ENCODE data around the gene PLOD3. TPM values are rescaled to one million over a fixed set of nuclear protein-coding genes. Genes with fewer than 3 reads are reported as not detected.

PLOD3 gene
- total RNA-seq, 1 experiment from 2014 or later, result 112 TPM

GRCh38 chr7:101216001-101216859, 1.2 kb downstream of the PLOD3 start:
- POLR2A ChIA-PET, result interaction anchor here (0.6 kb wide), 1 partner anchor 324 kb away, joined by 7 read pairs; no protein-coding TSS in a partner anchor
- TSS peak; percentile 52 for BruUV-seq (replicated peaks)
- H3K36me3 ChIP-seq (ENCODE audit: control insufficient read depth, insufficient read depth, low read length), result peaks cover 3% of the 10 kb centered on the region; the same call in 1 of the 2 replicates
- H3K9me3 Mint-ChIP-seq (ENCODE audit: unreplicated experiment), result no peaks in the 10 kb centered on the region
- DNase-seq, result no peak
- intact Hi-C loops (cut with micrococcal nuclease; ENCODE audit: unreplicated experiment), result no loop called here
- no peaks in the 10 kb centered on the region for H3K27me3 ChIP-seq (replicated peaks; ENCODE audit: control insufficient read depth, insufficient read depth, low read length)
- H3K27ac Mint-ChIP-seq (ENCODE audit: unreplicated experiment), result peak overlapping the region; percentile 81
- CTCF ChIA-PET, result interaction anchor here (1.2 to 2.8 kb wide), 4 partner anchors 24 to 72 kb away, joined by 3 to 28 read pairs (median 24); no protein-coding TSS in a partner anchor
- H3K27me3 Mint-ChIP-seq (ENCODE audit: insufficient read depth, unreplicated experiment), result no peaks in the 10 kb centered on the region
- peaks cover 22% of the 10 kb centered on the region for H3K4me1 ChIP-seq
- H3K9me3 ChIP-seq, result no peaks in the 10 kb centered on the region
- H3K4me1 Mint-ChIP-seq (ENCODE audit: low read depth, unreplicated experiment), result peaks cover 30% of the 10 kb centered on the region
- no peak for TF ChIP-seq CTCF (IDR thresholded peaks at IDR 0.05; ENCODE audit: insufficient read depth in 1 of 2, low read depth in 1 of 2, low read length in 1 of 2, severe bottlenecking in 1 of 2, unreplicated experiment in 1 of 2)
- H3K4me3 Mint-ChIP-seq (ENCODE audit: unreplicated experiment), result peak overlapping the region; percentile 83
- peaks cover 29% of the 10 kb centered on the region for H3K36me3 Mint-ChIP-seq (ENCODE audit: insufficient read depth, unreplicated experiment)
- peak overlapping the region; percentile 75 for H3K4me3 ChIP-seq (ENCODE audit: low read depth, low read length)

- no peak for DNase-seq
- no peak overlapping the region for H3K4me3 Mint-ChIP-seq (ENCODE audit: unreplicated experiment)
- Histone ChIP-seq H3K9me3 (no peaks in the 10 kb centered on the region), H3K4me3 (ENCODE audit: low read depth, low read length) (no peak overlapping the region), H3K4me1 (peaks cover 8% of the 10 kb centered on the region; the same call in 1 of the 2 replicates), H3K27me3 (replicated peaks; ENCODE audit: control insufficient read depth, insufficient read depth, low read length) (no peaks in the 10 kb centered on the region), H3K36me3 (ENCODE audit: control insufficient read depth, insufficient read depth, low read length) (peaks cover 4% of the 10 kb centered on the region)
- no peak for TF ChIP-seq CTCF (IDR thresholded peaks at IDR 0.05; ENCODE audit: insufficient read depth in 1 of 2, low read depth in 1 of 2, low read length in 1 of 2, severe bottlenecking in 1 of 2, unreplicated experiment in 1 of 2)
- no peaks in the 10 kb centered on the region for H3K9me3 Mint-ChIP-seq (ENCODE audit: unreplicated experiment)
- peaks cover 59% of the 10 kb centered on the region for H3K36me3 Mint-ChIP-seq (ENCODE audit: insufficient read depth, unreplicated experiment)
- intact Hi-C loops (cut with micrococcal nuclease; ENCODE audit: unreplicated experiment), result no loop called here
- no peaks in the 10 kb centered on the region for H3K27me3 Mint-ChIP-seq (ENCODE audit: insufficient read depth, unreplicated experiment)
- ChIA-PET CTCF (no interaction called here), POLR2A (interaction anchor here (0.6 kb wide), 1 partner anchor 26 kb away, joined by 3 read pairs; no protein-coding TSS in a partner anchor)
- H3K27ac Mint-ChIP-seq (ENCODE audit: unreplicated experiment), result no peak overlapping the region
- BruUV-seq (replicated peaks), result no TSS peak
- H3K4me1 Mint-ChIP-seq (ENCODE audit: low read depth, unreplicated experiment), result peaks cover 12% of the 10 kb centered on the region
These were observed 5.4 kb downstream of the PLOD3 start for GRCh38 chr7:101212014-101212413.

GRCh38 chr7:101211501-101211900, 5.9 kb downstream of the PLOD3 start:
- Histone ChIP-seq H3K27me3 (replicated peaks; ENCODE audit: control insufficient read depth, insufficient read depth, low read length) (no peaks in the 10 kb centered on the region), H3K4me1 (peaks cover 8% of the 10 kb centered on the region; the same call in 1 of the 2 replicates), H3K9me3 (no peaks in the 10 kb centered on the region), H3K36me3 (ENCODE audit: control insufficient read depth, insufficient read depth, low read length) (peaks cover 4% of the 10 kb centered on the region), H3K4me3 (ENCODE audit: low read depth, low read length) (no peak overlapping the region)
- H3K4me1 Mint-ChIP-seq (ENCODE audit: low read depth, unreplicated experiment), result peaks cover 8% of the 10 kb centered on the region
- peaks cover 55% of the 10 kb centered on the region for H3K36me3 Mint-ChIP-seq (ENCODE audit: insufficient read depth, unreplicated experiment)
- no peak for TF ChIP-seq CTCF (IDR thresholded peaks at IDR 0.05; ENCODE audit: insufficient read depth in 1 of 2, low read depth in 1 of 2, low read length in 1 of 2, severe bottlenecking in 1 of 2, unreplicated experiment in 1 of 2)
- H3K27me3 Mint-ChIP-seq (ENCODE audit: insufficient read depth, unreplicated experiment), result no peaks in the 10 kb centered on the region
- intact Hi-C loops (cut with micrococcal nuclease; ENCODE audit: unreplicated experiment), result no loop called here
- H3K27ac Mint-ChIP-seq (ENCODE audit: unreplicated experiment), result no peak overlapping the region
- no peak overlapping the region for H3K4me3 Mint-ChIP-seq (ENCODE audit: unreplicated experiment)
- ChIA-PET POLR2A (no interaction called here), CTCF (no interaction called here)
- BruUV-seq (replicated peaks), result no TSS peak
- DNase-seq, result no peak
- H3K9me3 Mint-ChIP-seq (ENCODE audit: unreplicated experiment), result no peaks in the 10 kb centered on the region

All from Caco-2 (cell line).